HG02870 (cell line): ENCODE results near the gene FRS2.

Source experiments
- ATAC-seq: cut with Tn5 transposase; IDR thresholded peaks from one replicate; pipeline ENCODE4 v1.9.1; 2021; ENCODE audit warnings: mild to moderate bottlenecking, moderate library complexity; ENCODE audit not compliant: unreplicated experiment

Gene FRS2

GRCh38 chr12:69524331-69524630 is 54.1 kb downstream of the FRS2 start:
- no peak for ATAC-seq

GRCh38 chr12:69524755-69525469 is 54.7 kb downstream of the FRS2 start:
- no peak for ATAC-seq

- no peak for ATAC-seq
Observed at GRCh38 chr12:69527506-69528272, 57.5 kb downstream of the FRS2 start.

GRCh38 chr12:69529021-69529420 is 58.8 kb downstream of the FRS2 start:
- peak; percentile 60 for ATAC-seq

- no peak for ATAC-seq
Observed at GRCh38 chr12:69533844-69534243, 63.7 kb downstream of the FRS2 start.

- ATAC-seq: peak; percentile 98
Observed at GRCh38 chr12:69534389-69534822, 64.2 kb downstream of the FRS2 start.

- ATAC-seq: no peak
Observed at GRCh38 chr12:69540987-69541386, 70.8 kb downstream of the FRS2 start.

GRCh38 chr12:69544087-69544486 is 73.9 kb downstream of the FRS2 start:
- no peak for ATAC-seq

GRCh38 chr12:69545081-69545480 is 74.9 kb downstream of the FRS2 start:
- no peak for ATAC-seq

GRCh38 chr12:69546693-69547438 is 76.7 kb downstream of the FRS2 start:
- peak; percentile 85 for ATAC-seq

GRCh38 chr12:69548687-69549086 is 78.5 kb downstream of the FRS2 start:
- ATAC-seq: no peak

GRCh38 chr12:69550569-69551350 is 80.6 kb downstream of the FRS2 start:
- no peak for ATAC-seq

GRCh38 chr12:69553628-69554248 is 83.5 kb downstream of the FRS2 start:
- ATAC-seq: no peak

GRCh38 chr12:69555461-69555860 is 85.3 kb downstream of the FRS2 start:
- no peak for ATAC-seq

- no peak for ATAC-seq
Observed at GRCh38 chr12:69556383-69556782, 86.2 kb downstream of the FRS2 start.

- ATAC-seq: no peak
Observed at GRCh38 chr12:69563166-69563762, 93.1 kb downstream of the FRS2 start.

- no peak for ATAC-seq
Observed at GRCh38 chr12:69566603-69567002, 96.4 kb downstream of the FRS2 start.

- ATAC-seq: no peak
Observed at GRCh38 chr12:69569236-69569635, 99.0 kb downstream of the FRS2 start.

GRCh38 chr12:69570000-69570516 is 99.9 kb downstream of the FRS2 start:
- ATAC-seq: no peak
